Osteoblast (primary cell): Measurements from ENCODE around the gene ITPRID1. TPM values are rescaled to one million over a fixed set of nuclear protein-coding genes. Genes with fewer than 3 reads are reported as not detected.

ENCODE experiments used
- DNase-seq: peaks from one replicate; pipeline ENCODE4 v3.0.0; 2011; ENCODE audit warnings: low spot score, mixed read lengths; ENCODE audit not compliant: insufficient read length; ENCODE audit errors: missing footprints
- H2AFZ ChIP-seq: 2 replicates; pipeline ENCODE4 v1.6.0; 2011; ENCODE audit warnings: mild to moderate bottlenecking, low read length
- H3K27ac ChIP-seq: 2 replicates; pipeline ENCODE4 v1.5.1; 2011; ENCODE audit warnings: mild to moderate bottlenecking, low read depth, low read length, moderate library complexity
- H3K27me3 ChIP-seq: 2 replicates; pipeline ENCODE4 v1.6.0; 2012; ENCODE audit warnings: mild to moderate bottlenecking, control low read depth, inconsistent platforms, low read length, moderate library complexity; ENCODE audit not compliant: insufficient read depth
- H3K36me3 ChIP-seq: 2 replicates; pipeline ENCODE4 v1.5.1; 2011; ENCODE audit warnings: mild to moderate bottlenecking, low read length, control low read depth, moderate library complexity; ENCODE audit not compliant: insufficient read depth
- H3K4me1 ChIP-seq: 2 replicates; pipeline ENCODE4 v1.5.1; 2011; ENCODE audit warnings: mild to moderate bottlenecking, low read length, control low read depth, moderate library complexity; ENCODE audit not compliant: insufficient read depth
- H3K4me2 ChIP-seq: 2 replicates; pipeline ENCODE4 v1.6.0; 2011; ENCODE audit warnings: mild to moderate bottlenecking, low read length; ENCODE audit not compliant: insufficient read depth
- H3K4me3 ChIP-seq: fragments of 200-600 bp; sonication (generic); 3 replicates; pipeline ENCODE4 v1.5.1; 2012; ENCODE audit warnings: mild to moderate bottlenecking, low read length, inconsistent platforms; ENCODE audit not compliant: insufficient read depth
- H3K79me2 ChIP-seq: 2 replicates; pipeline ENCODE4 v1.6.0; 2012; ENCODE audit warnings: mild to moderate bottlenecking, low read length, control low read depth, inconsistent platforms; ENCODE audit not compliant: insufficient read depth
- H3K9me3 ChIP-seq: 2 replicates; pipeline ENCODE4 v1.5.1; 2011; ENCODE audit warnings: low read depth, low read length, control low read depth
- H4K20me1 ChIP-seq: 2 replicates; pipeline ENCODE4 v1.6.0; 2012; ENCODE audit warnings: mild to moderate bottlenecking, low read length, control low read depth; ENCODE audit not compliant: insufficient read depth
- total RNA-seq: library from RNA; depleted of rRNA; stranded (reverse); fragments of >200 nt; gene quantifications from 2 replicates; pipeline ENCODE4 v1.2.3, GENCODE V29; 2012
- TF ChIP-seq, protein P1 (sequence below): IDR thresholded peaks from 2 replicates; pipeline ENCODE4 v1.5.1; 2011; ENCODE audit warnings: mild to moderate bottlenecking, low read depth, low read length, moderate library complexity; ENCODE audit errors: extremely low read depth

ITPRID1 gene
- total RNA-seq, 1 donor: not detected

DNA sequence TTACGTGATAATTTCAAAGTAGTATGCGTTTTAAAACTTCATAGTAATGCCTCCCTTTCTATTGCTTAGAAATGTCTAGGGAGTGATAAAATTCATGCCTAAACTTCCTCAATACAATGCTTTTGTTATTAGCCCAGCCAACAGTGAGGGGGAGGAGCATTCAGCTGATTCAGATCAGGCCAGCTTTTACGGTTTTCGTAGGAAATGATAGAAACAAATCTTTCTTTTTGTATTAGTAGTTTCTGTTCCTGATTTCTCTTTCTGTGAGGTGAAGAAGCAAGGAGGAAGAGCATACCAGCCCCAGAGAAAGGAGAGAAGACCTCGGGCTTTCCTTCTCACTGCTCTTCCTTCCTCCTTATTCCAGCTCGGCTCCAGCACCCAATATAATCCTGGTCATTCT, 35.2 kb upstream of the ITPRID1 start:
- Histone ChIP-seq H3K27me3 (no peaks in the 10 kb centered on the region), H3K9me3 (no peaks in the 10 kb centered on the region), H3K27ac (no peak overlapping the region), H3K79me2 (no peaks in the 10 kb centered on the region), H3K4me3 (no peak overlapping the region), H3K36me3 (no peaks in the 10 kb centered on the region), H2AFZ (no peak overlapping the region), H3K4me1 (no peaks in the 10 kb centered on the region), H4K20me1 (no peaks in the 10 kb centered on the region), H3K4me2 (no peak overlapping the region)
- TF ChIP-seq, protein P1, sequence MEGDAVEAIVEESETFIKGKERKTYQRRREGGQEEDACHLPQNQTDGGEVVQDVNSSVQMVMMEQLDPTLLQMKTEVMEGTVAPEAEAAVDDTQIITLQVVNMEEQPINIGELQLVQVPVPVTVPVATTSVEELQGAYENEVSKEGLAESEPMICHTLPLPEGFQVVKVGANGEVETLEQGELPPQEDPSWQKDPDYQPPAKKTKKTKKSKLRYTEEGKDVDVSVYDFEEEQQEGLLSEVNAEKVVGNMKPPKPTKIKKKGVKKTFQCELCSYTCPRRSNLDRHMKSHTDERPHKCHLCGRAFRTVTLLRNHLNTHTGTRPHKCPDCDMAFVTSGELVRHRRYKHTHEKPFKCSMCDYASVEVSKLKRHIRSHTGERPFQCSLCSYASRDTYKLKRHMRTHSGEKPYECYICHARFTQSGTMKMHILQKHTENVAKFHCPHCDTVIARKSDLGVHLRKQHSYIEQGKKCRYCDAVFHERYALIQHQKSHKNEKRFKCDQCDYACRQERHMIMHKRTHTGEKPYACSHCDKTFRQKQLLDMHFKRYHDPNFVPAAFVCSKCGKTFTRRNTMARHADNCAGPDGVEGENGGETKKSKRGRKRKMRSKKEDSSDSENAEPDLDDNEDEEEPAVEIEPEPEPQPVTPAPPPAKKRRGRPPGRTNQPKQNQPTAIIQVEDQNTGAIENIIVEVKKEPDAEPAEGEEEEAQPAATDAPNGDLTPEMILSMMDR: no peak
- DNase-seq: no peak

DNA sequence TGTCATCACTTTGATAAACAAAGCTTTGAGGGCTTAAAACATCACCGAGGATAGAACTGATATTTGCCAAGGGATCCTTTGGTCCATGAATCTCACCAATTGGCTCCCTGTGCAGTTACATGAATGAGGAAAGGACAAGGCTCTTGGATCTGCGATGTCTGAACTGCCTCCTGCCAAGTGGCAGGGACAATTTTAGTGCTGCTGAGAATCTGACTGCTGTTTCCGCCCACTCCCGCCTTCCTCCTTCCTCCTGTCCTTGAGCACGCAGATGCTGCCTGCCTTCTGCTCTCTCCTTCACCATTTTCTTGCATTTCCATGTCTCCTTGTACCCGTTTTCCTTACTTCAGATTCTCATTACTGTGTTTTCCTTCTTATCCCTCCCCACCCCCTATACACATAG, 26.8 kb upstream of the ITPRID1 start:
- DNase-seq: no peak
- no peak overlapping the region for H3K4me2 ChIP-seq
- H3K79me2 ChIP-seq: no peaks in the 10 kb centered on the region
- no peaks in the 10 kb centered on the region for H3K27me3 ChIP-seq
- H3K27ac ChIP-seq: no peak overlapping the region
- no peak overlapping the region for H2AFZ ChIP-seq
- no peaks in the 10 kb centered on the region for H4K20me1 ChIP-seq
- no peaks in the 10 kb centered on the region for H3K4me1 ChIP-seq
- H3K9me3 ChIP-seq: no peaks in the 10 kb centered on the region
- no peak overlapping the region for H3K4me3 ChIP-seq
- TF ChIP-seq, protein P1: no peak
- H3K36me3 ChIP-seq: no peaks in the 10 kb centered on the region

GRCh38 chr7:31487476-31487875, 26.4 kb upstream of the ITPRID1 start:
- H3K36me3 ChIP-seq: no peaks in the 10 kb centered on the region

DNA sequence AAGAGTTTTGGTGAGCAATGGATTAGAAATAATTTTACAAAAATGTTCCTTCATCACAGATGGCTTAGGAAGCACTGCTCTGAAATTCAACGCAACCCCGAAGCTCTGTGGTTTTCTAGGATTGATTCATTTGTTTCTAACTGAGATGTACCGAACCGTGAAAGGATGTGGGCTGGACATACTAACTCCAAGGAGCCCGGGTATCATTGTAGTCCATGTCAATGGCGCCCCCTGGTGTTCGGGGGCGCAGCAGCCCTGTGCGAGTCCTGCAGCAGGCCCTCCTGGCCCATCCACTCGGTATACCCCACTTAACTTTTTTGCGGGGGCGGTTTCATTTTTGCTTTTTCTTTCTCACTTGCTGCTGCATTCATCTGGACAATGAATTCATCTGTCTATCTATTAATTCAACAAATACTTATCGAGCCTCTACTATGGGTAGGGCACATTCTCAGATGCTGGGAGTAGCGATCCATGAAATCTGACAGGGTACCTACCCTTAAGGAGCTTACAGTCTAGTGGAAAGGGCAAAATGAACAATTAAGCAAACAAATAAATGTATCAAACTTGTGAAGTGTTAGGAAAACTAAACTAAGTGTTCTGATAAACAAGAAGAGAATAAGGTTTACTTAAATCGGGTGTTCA, 25.2 kb upstream of the ITPRID1 start:
- TF ChIP-seq, protein P1: peak; percentile 56
- H3K36me3 ChIP-seq: no peaks in the 10 kb centered on the region
- no peak overlapping the region for H3K27ac ChIP-seq
- H3K4me1 ChIP-seq: no peaks in the 10 kb centered on the region
- peak; percentile 45 for DNase-seq
- no peaks in the 10 kb centered on the region for H4K20me1 ChIP-seq
- H3K4me2 ChIP-seq: no peak overlapping the region
- no peak overlapping the region for H2AFZ ChIP-seq
- H3K79me2 ChIP-seq: no peaks in the 10 kb centered on the region
- H3K4me3 ChIP-seq: no peak overlapping the region
- H3K27me3 ChIP-seq: no peaks in the 10 kb centered on the region
- H3K9me3 ChIP-seq: no peaks in the 10 kb centered on the region

More at GRCh38 chr7:31487476-31487875, 26.4 kb upstream of the ITPRID1 start:
- H3K27me3 ChIP-seq: no peaks in the 10 kb centered on the region
- H3K4me1 ChIP-seq: no peaks in the 10 kb centered on the region
- H2AFZ ChIP-seq: no peak overlapping the region
- no peaks in the 10 kb centered on the region for H3K9me3 ChIP-seq
- H3K79me2 ChIP-seq: no peaks in the 10 kb centered on the region
- no peak overlapping the region for H3K4me3 ChIP-seq
- no peak overlapping the region for H3K4me2 ChIP-seq
- H4K20me1 ChIP-seq: no peaks in the 10 kb centered on the region
- no peak for DNase-seq
- no peak overlapping the region for H3K27ac ChIP-seq
- TF ChIP-seq, protein P1: no peak
